Activated CD4-positive, alpha-beta T cell treated with anti-CD3 and anti-CD28 coated beads for 4 hours (primary cell): ENCODE measurements around the gene OR4D2.
A peak's percentile ranks its signal among the peaks of the same experiment; 100 is the strongest.

Experiments used
- DNase-seq, 2 donors: peaks; one replicate each; pipeline ENCODE4 v3.0.0-alpha.2; 2020

Gene OR4D2

DNA sequence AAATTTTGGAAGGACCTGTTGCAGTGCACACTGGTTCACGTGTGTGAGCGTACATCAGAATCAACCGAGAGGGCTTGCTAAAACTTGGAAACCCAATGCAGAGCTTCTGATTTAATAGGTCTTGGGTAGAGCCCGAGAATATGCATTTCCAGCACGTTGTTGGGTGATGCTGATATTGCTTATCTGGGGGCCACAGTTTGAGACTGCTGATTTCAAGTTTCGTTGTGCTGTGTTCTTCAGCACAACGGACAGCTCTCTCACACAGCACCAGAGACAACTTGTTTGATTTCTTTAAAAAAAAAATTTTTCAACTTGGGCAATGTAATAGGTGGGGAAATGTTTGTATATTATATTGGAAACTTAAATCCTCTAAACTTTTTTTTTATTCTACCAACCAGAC is 9.4 kb downstream of the OR4D2 start:
- no peak for DNase-seq

DNA sequence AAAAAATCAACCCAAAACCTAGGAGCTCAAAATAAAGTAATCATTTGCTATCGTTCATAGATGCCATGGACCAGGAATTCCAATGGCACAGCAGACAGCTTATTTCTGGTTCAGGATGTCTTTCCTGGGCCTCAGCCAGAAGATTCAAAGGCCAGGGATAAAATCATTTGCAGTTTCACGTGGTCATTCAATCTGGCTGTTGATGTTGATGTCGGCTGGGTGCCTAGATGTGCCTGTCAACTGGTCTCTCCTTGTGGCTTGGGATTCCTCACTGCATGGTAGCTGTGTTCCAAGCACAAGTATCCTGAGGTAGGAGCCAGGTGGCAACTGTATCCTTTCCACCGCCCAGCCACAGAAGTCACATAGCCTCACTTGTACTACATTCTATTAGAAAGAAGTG is 15.0 kb downstream of the OR4D2 start:
- no peak for DNase-seq

DNA sequence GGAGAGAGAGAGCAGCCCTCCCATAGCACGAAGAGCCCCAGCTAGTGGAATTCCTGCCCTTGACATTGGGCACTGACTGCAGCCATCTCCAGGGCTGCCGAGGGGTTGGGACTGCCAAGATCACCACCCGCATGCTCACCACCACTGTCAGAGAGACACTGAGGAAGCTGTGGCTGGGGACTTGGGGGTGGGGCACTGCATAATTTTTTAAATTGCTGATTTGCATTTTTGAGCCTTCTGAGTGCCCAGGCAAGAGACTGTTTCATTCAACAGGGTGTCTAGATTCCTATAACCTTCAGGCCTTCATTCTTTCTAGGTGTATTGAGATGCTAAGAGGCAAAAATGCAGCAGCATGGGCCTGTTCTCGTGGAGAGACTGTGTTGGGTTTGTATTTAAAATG is 16.7 kb downstream of the OR4D2 start:
- no peak for DNase-seq

DNA sequence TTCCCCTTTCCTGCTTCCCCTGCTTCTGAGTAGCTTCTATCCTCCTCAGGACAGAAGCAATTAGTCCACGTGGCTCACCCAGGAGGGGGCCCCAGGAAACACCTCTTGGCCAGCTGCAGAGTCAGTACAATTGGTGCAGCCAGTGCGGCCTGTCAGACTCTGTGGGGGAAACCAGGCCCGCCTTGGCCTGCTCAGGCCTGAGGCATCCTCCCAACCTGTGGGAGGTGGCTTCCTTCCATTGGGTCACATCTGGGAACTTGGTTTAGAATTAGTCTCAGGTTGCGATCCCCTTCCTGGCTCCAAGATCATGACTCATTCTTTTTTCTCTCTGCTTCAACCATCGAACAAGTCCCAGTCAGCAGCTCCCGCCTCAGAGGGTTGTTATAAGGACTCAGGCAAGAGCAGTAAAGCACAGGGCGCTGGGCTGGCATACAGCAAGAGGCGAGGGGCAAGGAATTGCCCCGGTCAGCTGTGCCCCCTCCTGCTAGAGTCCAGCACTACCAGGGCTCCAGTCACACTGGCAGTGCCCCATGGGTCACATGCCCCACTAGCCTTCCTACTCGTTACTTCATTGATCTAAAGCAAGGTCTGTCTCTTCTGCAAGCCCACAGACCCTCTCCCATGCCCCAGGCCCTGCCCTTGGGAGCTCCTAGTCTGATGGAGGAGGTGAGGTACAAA is 17.7 kb downstream of the OR4D2 start:
- no peak for DNase-seq

DNA sequence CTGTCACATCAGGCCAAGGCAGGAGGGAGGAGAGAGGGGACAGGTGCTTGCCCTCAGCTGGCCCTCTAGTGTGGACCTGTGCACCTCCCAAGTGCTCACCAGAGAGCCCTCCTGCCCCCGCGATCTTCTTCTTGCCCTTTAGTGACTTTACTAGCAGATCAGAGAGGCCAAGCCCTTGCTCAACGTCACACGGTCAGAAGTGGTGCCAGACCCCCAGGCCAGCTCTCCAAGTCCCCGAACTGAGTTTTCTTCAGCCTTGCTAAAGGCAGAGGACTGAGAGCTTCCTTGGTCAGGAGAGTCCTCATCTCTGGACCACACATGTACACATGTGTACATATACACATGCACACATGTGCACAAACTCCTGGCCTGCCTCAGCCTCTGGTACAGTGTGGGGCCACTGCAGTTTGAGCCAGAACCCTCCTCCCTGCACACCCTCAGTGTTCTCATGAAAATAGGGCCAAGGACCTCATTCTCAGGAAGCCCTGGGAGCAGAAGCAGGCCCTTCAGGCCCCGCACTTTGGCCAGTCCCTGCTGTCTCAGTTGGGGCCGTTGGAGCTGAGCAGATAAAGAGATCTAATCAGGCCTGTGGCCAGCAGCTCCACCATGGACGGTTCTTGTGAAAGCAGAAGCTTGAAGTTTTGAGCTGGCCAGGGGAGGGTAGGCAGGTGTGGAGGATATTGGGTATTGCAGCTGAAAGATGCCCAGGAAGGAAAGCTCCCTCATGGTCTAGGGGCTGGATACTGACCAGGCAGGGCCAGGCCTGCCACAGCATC is 18.4 kb downstream of the OR4D2 start:
- DNase-seq, result no peak

DNA sequence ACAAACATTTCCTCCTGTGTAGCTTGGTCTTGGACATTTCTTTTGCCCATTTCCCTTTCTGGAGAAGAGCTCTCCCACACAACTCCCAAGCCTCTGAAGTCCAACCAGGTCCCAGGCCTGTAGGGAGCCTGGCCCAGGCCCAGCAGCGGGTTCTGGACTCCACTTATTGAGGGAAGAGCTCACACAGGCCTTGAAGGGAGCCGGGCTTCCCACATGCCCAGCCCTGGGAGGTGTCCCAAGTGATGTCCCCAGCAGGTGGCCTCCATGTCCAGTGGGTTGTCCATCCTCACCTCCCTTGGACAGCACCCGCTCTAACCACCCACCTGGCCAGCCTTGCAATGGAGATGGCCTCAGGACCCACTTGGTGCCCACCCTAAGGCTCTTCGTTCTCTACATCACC is 19.8 kb downstream of the OR4D2 start:
- no peak for DNase-seq

DNA sequence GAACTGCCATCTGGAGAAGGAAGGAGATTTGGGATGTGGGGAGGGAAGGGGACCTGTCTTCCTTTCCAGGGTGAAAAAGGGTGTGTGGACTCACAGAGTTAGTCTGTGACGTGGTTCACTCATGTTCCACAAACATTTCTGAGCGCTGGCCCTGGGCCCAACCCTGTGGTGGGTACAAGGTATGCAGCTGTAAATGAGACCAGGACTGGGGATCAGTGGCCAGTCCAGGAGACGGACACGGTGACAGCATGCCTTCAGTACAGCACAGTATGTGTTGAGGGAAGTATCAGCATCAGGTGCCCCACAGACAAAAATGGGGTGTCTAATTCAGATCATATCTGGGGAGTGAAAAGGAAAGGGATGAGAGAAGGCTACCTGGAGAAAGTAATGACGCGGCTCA is 20.3 kb downstream of the OR4D2 start:
- DNase-seq, result no peak

DNA sequence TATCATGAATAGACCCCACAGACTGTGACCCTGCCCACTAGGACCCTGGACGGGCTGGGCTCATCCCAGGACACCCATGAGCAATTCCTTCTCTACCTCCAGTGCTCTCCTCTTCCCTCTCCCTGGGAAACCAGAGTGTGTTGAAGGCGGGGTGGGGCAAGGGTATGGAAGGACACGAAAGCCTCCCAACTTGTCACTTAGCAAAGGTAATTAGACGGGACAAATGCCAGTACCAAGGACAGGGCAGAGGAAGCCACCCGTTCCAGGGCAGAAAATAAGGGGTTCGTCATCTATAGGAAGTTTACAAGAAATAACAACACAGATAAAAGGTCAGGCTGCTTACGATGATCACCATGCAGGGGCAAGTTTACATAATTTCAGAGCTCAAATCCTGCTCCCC is 20.9 kb downstream of the OR4D2 start:
- no peak for DNase-seq

DNA sequence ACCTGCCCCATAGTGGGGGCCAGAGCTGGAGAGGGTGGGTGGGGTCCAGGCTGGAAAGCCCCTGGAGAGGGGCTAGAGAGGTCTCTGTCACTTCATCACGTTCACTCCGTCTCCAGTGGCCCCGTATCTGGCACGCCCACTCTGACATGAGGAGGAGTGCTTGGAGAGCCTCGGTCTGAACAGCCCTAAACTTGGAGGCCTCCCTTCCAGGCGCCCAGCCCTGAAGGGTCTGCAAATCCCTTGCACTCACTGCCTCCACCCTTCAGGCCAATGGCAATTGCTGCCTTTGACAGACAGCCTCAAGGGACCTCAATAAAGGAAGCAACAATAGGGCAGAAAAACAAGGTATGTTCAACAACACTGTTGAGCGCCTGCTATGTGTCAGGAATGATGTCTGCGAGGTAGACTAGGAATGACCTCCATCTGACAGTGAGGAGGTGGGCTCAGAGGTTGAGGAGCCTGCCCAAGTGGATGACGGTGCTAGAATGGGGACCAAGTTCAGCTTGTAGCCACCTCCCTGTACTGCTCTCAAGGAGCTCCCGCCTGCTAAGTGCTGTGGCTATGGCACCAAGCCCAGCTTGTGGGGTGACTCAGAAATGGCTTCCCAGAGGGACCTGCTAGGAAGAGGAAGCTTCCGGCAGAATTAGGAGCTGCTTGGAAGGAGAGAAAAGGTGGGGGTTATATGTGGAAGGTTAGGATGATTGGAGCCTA is 22.8 kb downstream of the OR4D2 start:
- DNase-seq, result no peak

DNA sequence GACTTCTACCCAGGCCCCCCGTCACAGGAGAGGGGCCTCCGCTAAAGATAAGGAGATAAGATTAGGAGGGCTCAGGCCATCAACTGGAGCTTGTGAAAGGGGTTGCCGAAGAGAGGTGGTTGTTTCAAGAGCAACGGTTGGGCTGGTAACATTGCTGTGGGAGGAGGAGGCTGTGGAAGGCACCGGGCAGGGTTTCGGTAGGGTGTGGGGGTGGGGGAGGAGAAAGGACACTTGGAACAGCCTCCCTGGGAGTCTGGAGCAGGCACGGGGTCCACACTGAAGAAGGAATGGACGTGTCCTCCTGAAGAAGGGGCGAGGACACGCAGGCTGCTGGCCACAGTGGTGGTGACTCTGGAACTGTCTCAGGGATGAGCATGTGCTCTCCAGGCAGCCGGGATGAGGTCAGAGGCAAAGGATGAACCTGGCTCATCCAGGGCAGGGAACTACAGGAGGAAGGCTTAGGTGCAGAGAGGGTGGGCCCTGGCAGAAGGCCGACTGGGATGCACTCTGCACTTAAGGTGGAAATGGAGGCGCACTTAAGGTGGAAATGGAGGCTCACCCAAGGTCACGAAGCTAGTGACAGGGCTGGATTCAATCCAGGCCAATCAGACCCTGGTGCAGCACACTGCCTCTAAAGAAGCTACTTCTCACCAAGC is 24.6 kb downstream of the OR4D2 start:
- DNase-seq, result no peak

DNA sequence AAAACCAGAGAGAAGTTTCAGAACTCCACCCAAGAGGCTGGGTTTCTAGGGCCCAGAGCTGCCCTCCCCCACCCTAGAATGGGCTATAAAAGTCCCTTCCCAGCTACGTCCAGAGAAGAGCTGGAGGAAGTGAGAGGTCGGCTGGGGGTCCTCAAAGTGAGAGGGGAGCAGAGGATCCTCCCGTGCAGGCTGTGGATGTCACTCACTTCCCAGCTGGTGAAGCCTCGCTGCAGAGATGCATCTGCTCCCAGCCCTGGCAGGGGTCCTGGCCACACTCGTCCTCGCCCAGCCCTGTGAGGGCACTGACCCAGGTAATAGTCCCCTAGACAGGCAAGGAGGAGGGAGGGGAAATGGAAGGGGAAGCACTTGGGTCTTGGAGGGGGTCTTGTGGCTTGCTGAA is 25.8 kb downstream of the OR4D2 start, which contains the start of gene EPX:
TSS of gene EPX (plus strand) at position 115 of the 400 bp plus-strand sequence. CDS start at position 236, 121 bp downstream.
- no peak for DNase-seq

DNA sequence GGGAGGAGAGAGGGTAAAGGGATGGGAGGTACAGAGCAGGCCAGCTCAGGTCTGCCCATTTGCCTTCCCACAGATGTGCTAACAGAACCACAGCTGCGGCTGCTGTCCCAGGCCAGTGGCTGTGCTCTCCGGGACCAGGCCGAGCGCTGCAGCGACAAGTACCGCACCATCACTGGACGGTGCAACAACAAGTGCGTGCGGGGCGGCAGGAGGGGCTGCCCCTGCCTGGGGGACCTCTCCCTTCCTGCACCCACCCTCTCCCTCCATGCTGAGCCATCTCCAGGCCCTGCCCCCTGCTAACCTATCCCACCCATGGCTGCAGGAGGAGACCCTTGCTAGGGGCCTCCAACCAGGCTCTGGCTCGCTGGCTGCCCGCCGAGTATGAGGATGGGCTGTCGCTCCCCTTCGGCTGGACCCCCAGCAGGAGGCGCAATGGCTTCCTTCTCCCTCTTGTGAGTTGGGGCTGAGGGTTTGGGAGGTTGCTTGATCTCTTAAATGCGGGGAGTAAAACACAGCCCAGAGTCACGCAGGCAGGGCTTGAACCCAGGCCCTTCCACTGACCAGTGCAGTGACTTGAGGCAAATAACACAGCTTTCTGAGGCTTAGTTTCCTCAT is 27.0 kb downstream of the OR4D2 start:
- DNase-seq, result no peak

DNA sequence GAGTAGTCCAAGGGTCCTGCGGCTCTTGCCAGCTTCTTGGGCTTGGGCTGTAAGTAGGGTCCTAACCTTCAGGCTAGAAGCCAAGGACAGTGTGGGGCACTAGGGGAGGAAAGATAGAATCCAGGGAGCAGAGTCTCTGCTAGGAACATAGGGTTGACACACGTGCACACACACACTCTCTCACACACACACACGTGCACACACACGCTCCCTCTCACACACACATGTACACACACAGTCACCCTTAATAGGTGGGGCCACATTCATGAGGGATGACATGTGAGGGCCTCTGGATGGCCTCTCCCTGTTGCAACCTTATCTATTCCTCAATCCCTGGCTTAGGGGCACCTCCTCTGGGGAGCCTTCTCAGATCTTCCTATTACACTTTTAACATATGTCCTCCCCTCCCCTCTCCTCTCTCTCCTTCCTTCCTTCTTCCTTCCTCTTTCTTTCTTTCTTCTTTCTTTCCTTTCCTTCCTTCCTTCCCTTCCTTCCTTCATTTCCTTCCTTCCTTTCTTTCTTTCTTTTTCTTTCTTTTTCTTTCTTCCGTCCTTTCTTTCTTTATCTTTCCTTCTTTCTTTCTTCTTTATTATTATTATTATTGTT is 28.8 kb downstream of the OR4D2 start:
- no peak for DNase-seq

DNA sequence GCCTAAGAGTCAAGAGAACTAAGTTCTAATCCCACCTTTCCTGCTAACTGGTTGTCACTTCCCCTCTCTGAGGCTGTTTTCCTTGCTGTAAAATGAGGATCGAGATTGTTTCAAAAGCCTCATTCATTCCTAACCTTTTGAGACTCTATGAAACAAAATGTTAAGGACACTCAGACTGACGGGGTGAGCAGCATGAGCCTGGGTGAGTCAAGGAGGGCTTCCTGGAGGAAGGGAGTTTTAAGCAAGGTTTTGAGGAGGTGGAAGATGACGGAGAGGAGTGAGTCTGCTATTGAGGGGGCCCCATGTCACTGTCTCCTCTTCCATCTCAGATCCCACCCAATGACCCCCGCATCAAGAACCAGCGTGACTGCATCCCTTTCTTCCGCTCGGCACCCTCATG is 29.8 kb downstream of the OR4D2 start:
- no peak for DNase-seq

DNA sequence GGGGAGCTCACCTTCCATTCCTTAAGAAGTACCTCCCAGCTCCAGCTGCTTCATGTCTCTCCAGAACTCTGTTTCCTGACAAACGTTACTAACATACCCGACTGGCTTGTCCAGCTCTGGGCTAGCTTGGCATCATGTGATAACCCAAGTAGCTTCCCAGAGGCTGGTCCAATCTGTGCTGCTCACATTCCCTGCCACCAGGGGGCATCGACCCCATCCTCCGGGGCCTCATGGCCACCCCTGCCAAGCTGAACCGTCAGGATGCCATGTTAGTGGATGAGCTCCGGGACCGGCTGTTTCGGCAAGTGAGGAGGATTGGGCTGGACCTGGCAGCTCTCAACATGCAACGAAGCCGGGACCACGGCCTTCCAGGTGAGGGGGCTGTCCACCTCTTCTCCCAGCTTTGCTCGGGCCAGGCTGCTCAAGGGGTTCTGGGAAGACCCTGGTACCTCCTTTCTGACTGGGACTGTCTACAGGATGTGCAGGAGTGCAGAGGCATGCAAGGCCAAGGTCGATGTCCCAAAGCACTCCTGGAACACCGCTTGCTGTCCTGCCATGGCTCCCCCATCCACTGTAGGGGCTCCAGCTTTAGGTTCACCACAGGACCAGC is 33.3 kb downstream of the OR4D2 start:
- DNase-seq, result peak; percentile 42 to 46

DNA sequence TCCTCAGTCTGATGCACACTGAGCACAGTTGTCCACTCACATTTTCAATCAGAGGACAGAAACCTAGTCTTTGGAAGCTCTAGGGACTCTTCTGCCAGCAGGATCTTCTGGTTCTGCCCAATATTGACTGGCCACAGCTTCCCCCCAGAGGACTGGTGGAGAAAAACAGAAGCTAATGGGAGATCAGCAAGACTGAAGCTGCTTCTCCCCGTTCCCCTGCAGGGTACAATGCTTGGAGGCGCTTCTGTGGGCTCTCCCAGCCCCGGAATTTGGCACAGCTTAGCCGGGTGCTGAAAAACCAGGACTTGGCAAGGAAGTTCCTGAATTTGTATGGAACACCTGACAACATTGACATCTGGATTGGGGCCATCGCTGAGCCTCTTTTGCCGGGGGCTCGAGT is 36.1 kb downstream of the OR4D2 start:
- no peak for DNase-seq

DNA sequence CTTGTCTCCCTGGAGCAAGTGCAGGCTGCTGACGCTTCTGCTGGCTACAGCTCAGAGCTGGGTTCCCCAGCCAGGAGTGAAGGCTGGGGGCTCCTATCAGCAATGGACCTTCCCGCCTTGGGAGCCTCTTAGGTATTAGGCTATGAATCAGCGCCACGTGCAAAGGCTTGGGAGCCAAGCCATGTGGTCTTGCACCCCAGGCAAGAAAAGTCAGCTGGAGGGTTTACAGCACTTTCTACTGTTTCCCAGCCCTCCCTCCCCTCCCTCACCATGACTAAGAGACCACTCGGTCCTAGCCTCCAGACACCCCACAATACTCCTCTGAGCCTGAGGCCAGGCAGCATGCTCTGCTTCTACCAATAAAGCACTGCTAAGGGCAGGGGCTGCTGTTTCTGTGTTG is 38.0 kb downstream of the OR4D2 start:
- no peak for DNase-seq

DNA sequence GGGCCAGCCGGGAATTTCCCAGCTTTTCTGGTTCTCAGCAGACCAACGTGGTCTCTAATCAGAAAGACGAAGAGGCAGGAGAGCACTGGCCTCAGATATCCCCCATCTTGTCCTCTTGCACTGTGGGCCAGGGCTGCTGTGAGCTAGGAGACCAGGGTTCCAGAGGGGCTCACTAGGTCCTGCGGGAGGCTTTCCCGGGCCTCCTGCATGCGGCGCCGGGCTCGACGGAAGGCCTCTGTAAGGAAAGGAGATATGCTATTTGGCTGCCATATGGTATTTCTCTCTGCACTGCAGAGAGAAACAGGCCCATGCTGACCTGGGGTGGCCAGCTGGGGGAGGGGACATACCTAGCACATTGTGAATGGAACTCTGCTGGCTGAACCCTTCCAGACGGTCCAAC is 39.2 kb downstream of the OR4D2 start:
- DNase-seq, result no peak

DNA sequence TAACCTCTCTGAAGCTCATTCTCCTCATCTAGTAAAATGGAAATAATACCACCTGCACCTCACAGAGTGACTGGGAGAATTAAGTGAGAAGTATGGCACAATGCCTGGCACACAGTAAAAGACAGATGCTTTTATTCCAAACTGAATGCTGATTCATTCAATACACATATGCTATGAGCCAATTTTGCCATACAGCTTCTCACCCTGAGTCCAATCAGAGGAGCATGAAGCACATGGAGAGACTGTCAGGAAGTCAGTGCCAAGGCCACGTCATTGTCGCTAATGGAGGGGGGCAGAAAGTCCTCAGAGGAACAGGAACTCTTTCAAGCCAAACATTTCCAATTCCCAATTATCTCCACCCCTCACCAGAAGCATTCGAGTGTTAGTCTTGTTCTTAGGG is 40.7 kb downstream of the OR4D2 start:
- no peak for DNase-seq

DNA sequence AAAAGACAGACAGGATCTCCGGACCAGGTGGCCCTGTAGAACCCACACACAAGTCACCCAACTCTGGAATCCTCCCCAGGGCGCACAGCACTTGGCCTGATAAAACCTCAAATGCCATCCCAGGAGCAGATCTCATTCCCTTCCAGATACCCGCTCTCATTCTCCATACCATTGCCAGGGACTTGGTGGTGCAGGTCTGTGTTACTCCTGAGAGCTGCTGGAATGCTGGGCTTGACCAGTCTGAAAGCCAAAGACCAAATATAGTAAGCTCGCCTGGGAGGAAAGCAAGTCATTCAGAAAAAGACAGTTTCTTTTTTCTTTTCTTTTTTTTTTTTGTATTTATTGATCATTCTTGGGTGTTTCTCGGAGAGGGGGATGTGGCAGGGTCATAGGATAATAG is 41.6 kb downstream of the OR4D2 start:
- no peak for DNase-seq

DNA sequence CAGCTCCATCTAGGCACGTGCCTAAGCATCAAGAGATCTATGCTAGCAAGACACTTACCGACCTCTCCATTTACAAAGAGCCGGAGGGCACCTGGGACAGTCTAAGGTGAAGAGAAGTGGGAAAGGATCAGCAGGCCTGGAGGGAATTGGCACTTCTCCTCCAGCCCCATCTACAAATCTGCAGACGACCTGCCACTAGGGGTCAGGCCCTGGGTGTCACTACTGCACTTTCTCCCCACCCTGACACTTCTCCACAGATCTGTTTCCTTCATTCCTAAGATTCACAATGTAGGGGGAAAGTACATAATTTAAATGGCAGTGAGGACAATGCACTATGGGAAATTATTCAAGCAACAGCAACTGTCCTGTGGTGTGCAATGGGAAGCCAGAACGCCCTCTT is 44.1 kb downstream of the OR4D2 start:
- no peak for DNase-seq

DNA sequence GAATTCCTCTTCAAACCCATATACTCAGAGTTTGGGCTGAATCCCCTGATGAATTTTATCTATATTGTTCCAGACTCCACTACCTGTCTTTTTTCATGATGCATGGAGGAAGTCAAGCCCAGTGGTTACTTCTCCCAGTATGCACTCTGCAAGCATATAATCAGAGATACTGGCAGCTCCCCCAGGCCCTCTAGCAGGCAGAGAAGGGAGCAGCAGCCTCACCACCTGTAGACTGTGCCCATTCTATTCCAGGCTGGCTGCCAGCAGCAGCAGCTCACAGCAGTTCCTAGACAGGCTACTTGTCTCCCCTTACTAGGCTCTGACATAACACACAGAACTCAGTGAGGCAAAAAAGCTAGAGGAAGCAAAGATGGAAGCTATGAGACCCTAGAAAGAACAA is 48.9 kb downstream of the OR4D2 start:
- DNase-seq, result no peak
